Cerebellar nuclear complex (tissue), 1 donor: ENCODE results near the gene PTS.

ENCODE experiments used
- DNase-seq, 2 experiments: peaks; one replicate each; lab custom pipeline; 2025; lab: John Stamatoyannopoulos, UW

PTS gene

GRCh38 chr11:112265659-112266409 lies 39.6 kb downstream of the PTS start:
- DNase-seq, result no peak

GRCh38 chr11:112266410-112266778 lies 40.2 kb downstream of the PTS start:
- no peak for DNase-seq

- no peak for DNase-seq
Measured at GRCh38 chr11:112267188-112267591, 41.0 kb downstream of the PTS start.

- DNase-seq, result no peak
Measured at GRCh38 chr11:112268406-112268805, 42.2 kb downstream of the PTS start.

- no peak for DNase-seq
Measured at GRCh38 chr11:112269139-112269538, 42.9 kb downstream of the PTS start.

- DNase-seq, result no peak
Measured at GRCh38 chr11:112270551-112271180, 44.4 kb downstream of the PTS start.

GRCh38 chr11:112271242-112271641 lies 45.0 kb downstream of the PTS start:
- no peak for DNase-seq

- DNase-seq, result no peak
Measured at GRCh38 chr11:112273066-112273465, 46.8 kb downstream of the PTS start.

GRCh38 chr11:112274007-112274783 lies 48.0 kb downstream of the PTS start:
- DNase-seq, result no peak

GRCh38 chr11:112277029-112277428 lies 50.8 kb downstream of the PTS start:
- no peak for DNase-seq

- DNase-seq, result no peak
Measured at GRCh38 chr11:112277941-112278340, 51.7 kb downstream of the PTS start.

- DNase-seq, result no peak
Measured at GRCh38 chr11:112278803-112279202, 52.6 kb downstream of the PTS start.

- peak in 1 of 2 experiments; percentile 16 for DNase-seq
Measured at GRCh38 chr11:112279901-112280267, 53.7 kb downstream of the PTS start.

- peak in 1 of 2 experiments; percentile 62 for DNase-seq
Measured at GRCh38 chr11:112280268-112281126, 54.3 kb downstream of the PTS start.

GRCh38 chr11:112281726-112282125 lies 55.5 kb downstream of the PTS start:
- no peak for DNase-seq
